ENCODE data around the gene NUCKS1. TPM values are rescaled to one million over a fixed set of nuclear protein-coding genes. Genes with fewer than 3 reads are reported as not detected.

NUCKS1 gene
- total RNA-seq, 2 experiments from 2014 or later: 150 to 159 TPM

DNA sequence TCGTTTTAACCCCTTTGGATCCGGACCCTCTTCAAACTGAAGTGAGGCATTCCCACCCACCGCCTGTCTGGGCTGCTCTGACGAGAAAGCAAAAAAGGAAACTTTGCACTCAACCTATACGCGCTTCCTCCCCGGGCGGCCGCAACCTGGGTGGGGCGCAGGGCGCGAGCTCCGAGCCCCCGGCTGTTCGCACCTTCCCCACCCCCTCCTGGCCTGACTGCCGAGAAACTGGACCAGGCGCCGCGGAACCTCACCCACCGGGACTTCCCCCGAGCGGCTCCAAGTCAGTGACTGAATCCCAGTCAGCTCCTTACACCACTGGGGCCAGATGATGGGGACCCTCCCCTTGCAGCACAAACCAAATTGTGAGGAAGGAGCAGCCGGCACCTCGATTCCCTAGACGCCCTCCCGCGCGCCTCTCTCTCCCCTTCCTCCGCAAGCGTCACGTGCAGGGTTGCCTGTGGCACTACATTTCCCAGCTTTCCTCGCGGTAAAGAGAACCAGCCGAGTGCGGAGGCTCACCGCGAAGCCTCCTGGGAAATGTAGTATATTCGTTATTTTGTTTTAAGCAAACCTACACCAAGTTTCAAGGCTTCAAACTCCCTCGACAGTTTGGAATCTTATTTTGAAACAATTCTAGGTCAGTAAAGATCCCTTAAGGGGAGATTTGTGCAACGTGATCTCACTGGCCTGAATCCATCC, 25.2 kb upstream of the NUCKS1 start, which contains the start of gene RAB29:
Gene RAB29 (minus strand): TSS at position 468 of the 702 bp plus-strand sequence. CDS start 526 bp downstream, outside the sequence.
- ChIA-PET CTCF (interaction anchor here (1.9 to 2.0 kb wide), 2 partner anchors 64 to 117 kb away, joined by 4 to 8 read pairs; no protein-coding TSS in a partner anchor), POLR2A (interaction anchor here (0.5 to 2.3 kb wide), 4 partner anchors 26 to 604 kb away, joined by 3 to 15 read pairs (median 4); partner anchors contain the start of gene NUCKS1)

DNA sequence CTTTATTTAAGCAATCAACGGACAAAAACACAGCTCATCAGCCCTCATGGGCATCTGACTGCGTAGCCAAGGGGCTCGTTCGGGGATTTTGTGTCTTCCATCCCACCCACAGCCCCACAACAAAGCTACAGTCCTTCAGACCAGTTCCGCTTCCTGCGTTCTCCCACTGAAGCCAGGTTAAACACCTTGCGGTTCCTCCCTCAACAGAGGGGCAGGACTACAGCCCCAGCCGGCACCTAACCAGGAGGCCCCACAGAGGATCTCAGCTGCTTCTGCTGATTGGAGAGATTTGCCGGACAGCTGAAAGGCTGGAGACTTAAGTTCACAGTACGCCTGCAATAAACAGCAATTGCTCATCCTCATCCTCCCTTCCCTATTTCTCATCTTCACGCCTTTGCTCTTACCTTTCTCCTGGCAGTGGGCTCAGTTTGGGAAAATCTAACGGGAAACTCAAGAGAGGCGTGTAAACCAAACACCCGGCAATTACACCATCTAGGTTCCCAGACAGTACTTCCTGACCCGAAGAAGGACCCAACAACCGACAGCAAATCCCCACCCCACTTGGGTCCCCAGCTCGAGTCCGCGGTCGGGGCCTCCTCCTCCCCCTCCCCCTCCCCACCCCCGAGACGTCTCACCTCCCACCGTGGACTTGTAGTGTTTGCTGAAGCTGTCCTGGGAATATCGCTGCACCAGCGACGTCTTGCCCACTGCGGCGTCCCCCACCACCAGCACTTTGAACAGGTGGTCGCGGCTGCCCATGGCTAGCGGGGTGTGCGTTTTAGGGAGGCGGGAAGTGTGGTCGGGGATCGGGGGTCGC, 24.4 kb upstream of the NUCKS1 start:
- ChIA-PET CTCF (interaction anchor here (0.7 to 2.7 kb wide), 4 partner anchors 25 to 176 kb away, joined by 3 to 8 read pairs (median 6); partner anchors contain the start of gene NUCKS1), POLR2A (interaction anchor here (2.3 kb wide), 1 partner anchor 25 kb away, joined by 15 read pairs; the partner anchor contains the start of gene NUCKS1)

DNA sequence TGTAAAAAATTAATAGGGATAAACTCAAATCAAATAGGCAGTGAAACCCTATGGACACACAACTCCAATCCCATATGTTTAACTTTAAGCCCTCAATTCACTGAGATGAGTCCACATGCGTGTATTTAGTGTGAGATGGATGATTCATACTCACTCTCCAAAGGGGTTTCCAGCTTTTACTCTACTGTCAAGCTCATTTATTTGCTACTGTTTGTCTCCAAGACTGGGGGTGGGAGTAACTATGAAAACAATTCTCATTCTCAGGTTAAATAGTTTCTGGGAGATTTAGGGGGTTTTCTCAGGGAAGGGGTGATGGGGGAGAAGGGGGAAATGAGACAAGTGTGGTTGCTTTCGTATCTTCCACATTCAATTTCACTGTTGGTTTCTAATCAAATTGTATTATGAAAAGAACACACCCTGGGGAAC, 22.6 kb upstream of the NUCKS1 start:
- ChIA-PET CTCF (interaction anchor here (0.7 to 2.7 kb wide), 6 partner anchors 10 to 140 kb away, joined by 3 to 8 read pairs (median 3); partner anchors contain the start of gene NUCKS1), POLR2A (interaction anchor here (0.7 to 1.8 kb wide), 4 partner anchors 9 to 26 kb away, joined by 3 to 20 read pairs (median 6); partner anchors contain the start of gene NUCKS1)

DNA sequence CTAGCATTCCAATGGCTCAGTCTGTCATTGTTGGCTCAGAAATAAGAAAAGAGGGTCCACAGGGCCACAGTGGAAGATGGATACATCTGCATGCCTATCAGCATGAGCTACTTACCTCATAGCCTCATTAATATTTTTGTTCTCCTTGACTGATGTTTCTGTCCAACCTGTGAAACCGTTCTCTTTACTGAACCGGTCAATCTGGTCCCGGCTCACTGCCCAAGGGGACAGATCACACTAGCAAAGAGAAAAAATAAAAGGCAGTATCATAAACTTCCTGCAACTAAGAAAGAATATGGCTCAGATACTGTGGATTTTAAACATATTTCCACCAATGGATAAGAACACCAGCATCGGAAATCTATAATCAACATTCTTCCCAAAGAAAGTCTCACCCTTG, 20.6 kb upstream of the NUCKS1 start:
- ChIA-PET CTCF (no interaction called here), POLR2A (no interaction called here)

DNA sequence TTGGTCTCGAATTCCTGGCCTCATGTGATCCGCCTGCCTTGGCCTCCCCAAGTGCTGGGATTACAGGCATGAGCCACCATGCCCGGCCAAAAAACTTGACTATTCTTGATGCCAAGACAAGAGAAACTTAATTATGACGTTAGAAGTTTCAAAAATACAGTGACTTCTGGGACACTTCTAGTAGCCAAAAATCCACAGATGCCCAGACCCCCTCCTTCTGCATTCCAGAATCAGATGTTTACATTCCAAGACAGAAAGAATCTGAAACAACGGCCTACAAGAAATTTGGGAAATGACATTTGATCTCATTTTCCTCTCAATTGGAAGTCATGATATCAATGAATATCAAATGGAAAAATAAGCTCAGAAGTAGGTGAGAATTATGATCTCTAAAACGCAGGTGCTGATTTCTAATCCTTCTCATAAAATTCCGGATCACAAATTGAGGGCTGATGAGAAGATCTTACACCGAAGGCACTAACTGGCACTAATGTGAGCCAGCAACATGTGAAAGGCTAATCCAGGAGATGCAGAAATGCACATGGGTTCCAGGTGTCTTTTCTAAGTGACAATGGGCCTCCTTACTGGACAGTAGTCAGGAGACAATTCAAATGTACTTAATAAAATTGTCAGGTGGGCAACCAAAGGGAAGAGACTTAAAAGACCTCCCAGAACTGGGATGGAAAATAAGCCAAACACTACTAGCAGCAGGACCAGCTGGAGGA, 19.8 kb upstream of the NUCKS1 start:
- POLR2A ChIA-PET: no interaction called here
- CTCF ChIA-PET: interaction anchor here (1.1 kb wide), 1 partner anchor 207 kb away, joined by 3 read pairs; no protein-coding TSS in a partner anchor

DNA sequence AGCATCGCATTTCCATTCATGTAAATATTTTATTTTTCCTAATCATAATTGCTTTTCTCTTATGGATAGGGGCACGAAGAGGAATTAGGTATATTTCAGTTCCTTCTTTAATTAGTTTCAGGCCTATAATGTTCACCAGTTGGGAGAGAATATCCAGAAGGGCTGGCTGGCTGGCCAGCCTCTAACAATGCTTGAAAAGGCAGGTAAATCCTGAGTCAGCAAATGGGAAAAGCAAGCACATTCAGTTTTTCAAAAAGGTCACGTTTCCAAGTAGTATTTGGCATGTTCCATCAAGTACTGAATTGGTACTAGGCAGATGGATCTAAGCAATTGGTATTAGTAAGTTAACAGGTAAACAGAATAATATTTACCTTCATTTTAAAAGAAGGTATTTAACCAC, 17.3 kb upstream of the NUCKS1 start:
- ChIA-PET CTCF (no interaction called here), POLR2A (no interaction called here)

DNA sequence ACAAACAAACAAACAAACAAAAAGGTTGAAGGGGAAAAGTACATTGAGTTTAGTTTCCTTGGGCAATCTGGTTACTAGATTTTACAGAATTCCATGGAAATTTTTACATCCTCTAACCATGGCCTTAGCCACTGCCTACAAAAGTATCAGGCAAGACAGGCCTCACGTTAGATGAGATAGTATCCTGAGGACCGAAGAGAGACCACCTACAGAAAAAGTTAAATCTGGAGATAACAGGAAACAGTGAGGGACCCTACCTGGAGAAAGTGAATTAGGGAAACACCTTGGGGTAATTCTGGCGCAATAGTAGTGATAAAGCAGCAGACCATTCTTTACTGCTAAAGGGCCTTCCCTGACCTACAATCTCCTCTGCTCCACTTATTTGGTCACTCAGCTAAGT, 16.6 kb upstream of the NUCKS1 start:
- CTCF ChIA-PET: no interaction called here
- POLR2A ChIA-PET: no interaction called here

DNA sequence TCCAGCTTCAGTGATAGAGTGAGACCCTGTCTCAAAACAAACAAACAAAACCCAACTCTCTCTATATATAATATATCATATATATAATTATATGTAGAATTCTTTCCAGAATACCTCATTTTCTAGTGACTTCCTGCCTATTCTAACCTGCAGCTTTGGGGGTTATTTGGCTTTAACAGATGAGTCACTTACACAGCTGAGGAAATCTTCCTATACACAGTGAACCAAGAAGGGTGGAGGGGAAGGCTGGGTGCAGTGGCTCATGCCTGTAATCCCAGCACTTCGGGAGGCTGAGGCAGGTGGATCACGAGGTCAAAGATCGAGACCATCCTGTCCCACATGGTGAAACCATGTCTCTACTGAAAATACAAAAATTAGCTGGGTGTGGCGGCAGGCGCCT, 16.1 kb upstream of the NUCKS1 start:
- ChIA-PET CTCF (no interaction called here), POLR2A (no interaction called here)

DNA sequence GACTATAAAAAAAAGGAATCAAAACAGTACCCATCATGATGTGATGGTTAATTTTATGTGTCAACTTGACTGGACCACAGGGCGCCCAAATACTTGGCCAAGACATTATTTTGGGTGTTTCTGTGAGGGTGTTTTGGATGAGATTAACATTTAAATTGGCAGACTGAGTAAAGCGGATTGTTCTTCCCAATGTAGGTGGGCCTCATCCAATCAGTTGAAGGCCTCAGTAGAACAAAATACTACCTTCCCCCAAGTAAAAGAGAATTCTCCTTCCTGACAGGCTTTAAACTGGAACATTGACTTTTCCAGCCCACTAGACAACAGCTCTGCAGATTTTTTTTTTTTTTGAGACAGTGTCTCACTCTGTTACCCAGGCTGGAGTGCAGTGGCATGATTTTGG, 14.6 kb upstream of the NUCKS1 start:
- POLR2A ChIA-PET: interaction anchor here (0.7 kb wide), 1 partner anchor 15 kb away, joined by 7 read pairs; no protein-coding TSS in a partner anchor
- CTCF ChIA-PET: interaction anchor here (1.1 kb wide), 1 partner anchor 107 kb away, joined by 3 read pairs; no protein-coding TSS in a partner anchor

DNA sequence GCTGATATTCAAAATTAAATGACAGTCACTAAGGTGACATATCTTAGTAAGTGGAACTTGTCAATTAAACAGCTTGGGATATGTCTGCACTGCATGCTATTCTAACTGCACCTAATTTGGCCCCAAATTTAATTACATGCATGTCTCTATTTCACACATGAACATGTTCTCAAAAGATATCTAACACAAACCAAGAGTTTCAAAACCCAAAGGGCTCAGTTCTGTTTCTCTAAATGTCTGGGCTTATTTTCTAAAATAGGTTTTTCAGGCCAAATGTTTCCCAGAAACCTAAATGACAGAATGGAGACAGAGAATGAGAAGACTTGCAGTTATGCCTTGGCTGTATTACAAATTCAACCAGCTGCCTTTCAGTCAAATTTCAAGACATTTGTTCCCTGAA, 14.0 kb upstream of the NUCKS1 start:
- CTCF ChIA-PET: interaction anchor here (1.1 kb wide), 1 partner anchor 106 kb away, joined by 3 read pairs; no protein-coding TSS in a partner anchor
- POLR2A ChIA-PET: no interaction called here

DNA sequence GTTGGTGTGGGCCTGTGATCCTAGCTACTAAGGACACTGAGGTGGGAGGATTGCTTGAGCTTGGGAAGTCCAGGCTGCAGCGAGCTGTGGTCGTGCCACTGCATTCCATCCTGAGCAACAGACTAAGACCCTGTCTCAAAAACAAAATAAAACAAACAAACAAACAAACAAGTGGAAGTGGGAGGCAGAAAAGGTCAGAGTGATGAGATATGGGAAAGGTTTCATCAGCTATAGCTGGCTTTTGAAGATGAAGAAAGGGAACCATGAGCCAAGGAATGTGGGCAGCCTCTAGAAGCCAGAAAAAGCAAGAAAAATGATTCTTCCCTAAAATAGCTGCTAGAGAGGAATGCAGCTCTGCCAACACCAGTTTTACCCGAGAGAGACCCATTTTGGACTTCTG, 10.6 kb upstream of the NUCKS1 start:
- ChIA-PET CTCF (interaction anchor here (1.7 kb wide), 1 partner anchor 9 kb away, joined by 3 read pairs; no protein-coding TSS in a partner anchor), POLR2A (interaction anchor here (0.6 kb wide), 1 partner anchor 20 kb away, joined by 3 read pairs; no protein-coding TSS in a partner anchor)

DNA sequence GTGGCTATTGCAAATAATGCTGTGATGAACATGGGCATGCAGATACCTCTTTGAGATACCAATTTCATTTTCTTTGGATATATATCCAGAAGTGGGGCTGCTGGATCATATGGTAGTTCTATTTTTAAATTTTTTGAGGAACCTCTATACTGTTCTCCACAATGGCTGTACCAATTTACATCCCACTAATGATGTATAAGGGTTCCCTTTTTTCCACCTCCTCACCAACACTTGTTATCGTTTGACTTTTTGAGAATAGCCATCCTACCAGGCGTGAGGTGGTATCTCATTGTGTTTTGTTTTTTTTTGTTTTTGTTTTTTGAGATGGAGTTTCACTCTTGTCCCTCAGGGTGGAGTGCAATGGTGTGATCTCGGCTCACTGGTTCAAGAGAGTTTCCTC, 6.6 kb upstream of the NUCKS1 start:
- CTCF ChIA-PET: interaction anchor here (0.7 kb wide), 1 partner anchor 71 kb away, joined by 3 read pairs; no protein-coding TSS in a partner anchor
- POLR2A ChIA-PET: no interaction called here

DNA sequence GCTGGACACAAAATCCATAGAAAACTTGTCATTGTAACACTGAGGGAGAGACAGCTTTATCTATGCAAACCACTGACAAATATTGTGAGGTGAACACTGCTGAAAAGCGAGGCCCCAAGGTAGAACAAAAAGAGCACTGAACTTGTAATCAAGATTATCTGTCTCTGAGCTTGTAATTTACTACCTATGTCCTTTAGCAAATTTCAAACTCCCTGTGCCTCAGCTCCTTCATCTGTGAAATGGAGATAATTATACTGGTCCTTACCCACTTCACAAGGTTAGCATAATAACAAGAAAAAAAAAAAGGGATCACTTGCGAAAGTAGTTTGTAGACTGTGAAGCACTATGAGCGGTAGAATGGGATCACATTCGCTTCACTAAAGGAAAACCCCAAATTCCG, 4.9 kb upstream of the NUCKS1 start:
- POLR2A ChIA-PET: no interaction called here
- CTCF ChIA-PET: no interaction called here

DNA sequence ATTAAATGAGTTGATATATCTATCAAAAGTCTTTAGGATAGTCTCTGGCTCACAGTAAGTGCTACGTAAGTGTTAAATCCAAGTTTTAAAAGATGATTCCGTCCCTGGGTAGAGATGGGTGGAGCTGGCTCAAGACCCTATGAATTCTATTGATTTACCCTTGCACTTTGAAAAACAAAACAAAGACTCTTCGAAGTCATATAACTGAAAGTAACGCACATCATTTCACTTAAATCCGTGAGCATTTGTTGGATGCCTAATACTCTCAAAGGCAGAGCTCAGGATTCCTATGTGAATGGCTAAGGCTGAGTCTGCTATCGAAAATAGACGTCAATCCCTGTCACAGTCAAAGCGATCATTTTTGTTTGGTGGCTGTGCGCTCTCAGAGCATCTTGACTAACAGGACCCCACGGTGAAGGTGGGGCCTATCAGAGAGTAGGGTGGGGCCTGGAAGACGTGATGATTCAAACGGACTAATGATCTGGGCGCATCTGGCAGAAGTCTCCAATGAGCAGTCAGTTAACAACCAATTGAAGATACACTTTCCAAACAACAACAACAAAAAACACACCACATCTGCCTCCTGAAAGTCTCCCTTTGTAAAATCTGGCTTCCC, 1.2 kb upstream of the NUCKS1 start:
- ChIA-PET POLR2A (no interaction called here), CTCF (interaction anchor here (1.1 to 1.2 kb wide), 2 partner anchors 10 to 21 kb away, joined by 3 read pairs; no protein-coding TSS in a partner anchor)

DNA sequence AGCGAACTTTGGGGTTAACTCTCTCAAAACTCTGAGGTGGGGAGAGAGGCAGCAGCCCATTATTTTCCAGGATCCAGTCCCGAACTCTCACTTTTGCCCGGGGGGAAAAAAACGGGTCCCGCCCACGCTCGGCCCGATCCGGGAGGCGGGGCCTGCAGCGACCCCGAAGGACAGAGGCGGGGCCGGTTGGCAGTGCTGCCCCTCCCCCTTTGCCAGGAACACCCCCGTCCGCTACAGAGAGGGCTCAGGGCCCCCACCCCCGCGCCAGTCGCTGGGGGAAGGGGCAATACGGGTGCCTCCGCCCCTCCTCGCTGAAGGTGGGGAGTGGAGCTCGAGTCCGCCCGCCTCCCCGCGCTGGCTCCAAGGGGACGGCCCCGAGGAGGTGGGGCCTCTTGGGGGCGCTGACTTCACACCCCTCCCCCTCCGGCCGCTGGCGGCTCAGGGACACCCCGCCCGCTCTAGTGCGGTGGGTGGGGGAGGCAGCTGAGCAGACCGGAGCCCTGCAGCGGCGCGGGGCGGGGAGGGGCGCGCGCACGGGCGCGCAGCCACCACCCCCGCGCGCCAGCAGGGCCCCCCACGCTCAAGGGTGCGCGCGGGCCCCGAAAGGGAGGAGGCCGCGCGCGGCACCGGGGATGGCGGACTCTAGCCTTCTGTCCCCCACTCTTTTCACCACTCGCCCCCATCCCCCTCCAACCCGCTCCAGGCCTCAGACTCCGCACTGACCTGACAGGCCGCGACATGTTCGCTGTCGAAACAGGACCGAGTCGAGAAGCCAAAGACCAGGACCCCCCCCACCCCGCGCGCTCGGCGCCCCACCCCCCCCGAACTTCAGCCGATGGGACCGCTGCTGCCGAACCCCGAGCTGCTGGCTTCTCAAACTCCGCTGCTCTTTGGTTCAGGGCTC, 496 bp downstream of the NUCKS1 start:
- CTCF ChIA-PET: interaction anchor here (0.9 to 1.9 kb wide), 3 partner anchors 9 to 38 kb away, joined by 3 to 8 read pairs (median 3); no protein-coding TSS in a partner anchor
- POLR2A ChIA-PET: interaction anchor here (0.6 to 1.8 kb wide), 7 partner anchors 10 to 158 kb away, joined by 3 to 20 read pairs (median 4); partner anchors contain the start of gene RAB29

DNA sequence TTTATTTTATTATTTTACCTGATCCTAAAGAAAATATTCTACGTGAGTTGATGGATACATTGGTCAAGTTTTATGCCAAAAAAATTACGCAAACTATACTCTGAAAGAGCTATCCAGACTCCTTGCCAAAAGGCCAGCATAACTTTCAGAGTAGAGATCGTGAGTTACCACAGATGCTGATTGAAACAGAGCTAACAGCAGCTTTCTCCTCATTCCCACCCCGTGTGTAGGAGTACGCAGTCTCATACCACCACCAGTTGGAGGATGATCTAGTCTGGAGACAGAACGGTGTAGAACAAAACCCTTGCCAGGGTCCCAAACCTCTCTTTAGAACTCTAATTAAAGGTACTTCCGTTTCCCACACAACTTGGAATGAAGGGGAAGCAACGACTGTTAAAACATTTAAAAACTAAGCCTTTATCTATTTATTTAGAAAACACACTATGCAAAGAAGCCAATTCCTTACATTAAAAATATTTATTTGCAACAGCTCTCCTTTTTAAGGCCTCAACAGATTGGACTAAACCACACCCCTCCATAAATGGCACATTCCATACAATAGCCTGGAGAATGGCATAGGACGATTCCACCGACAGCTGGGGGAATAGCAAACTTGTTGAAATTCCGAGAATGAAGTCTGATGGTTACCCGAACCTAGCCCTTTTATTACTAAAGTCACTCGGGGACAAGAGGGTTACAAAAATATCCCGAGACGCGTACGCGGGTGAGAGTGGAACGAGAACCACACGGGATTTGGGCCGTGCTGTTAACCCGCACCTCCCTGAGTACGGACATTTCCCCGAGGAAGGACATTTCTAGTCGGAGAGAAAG, 1.4 kb downstream of the NUCKS1 start:
- CTCF ChIA-PET: interaction anchor here (0.9 to 1.9 kb wide), 4 partner anchors 8 to 37 kb away, joined by 3 to 8 read pairs (median 4); no protein-coding TSS in a partner anchor
- POLR2A ChIA-PET: interaction anchor here (0.8 to 1.8 kb wide), 6 partner anchors 9 to 157 kb away, joined by 3 to 20 read pairs (median 4); partner anchors contain the start of gene RAB29

Measured in activated CD8-positive, alpha-beta memory T cell treated with anti-CD3 and anti-CD28 coated beads for 36 hours (primary cell).